Activated T-cell treated with anti-CD3 and anti-CD28 coated beads, Interleukin-2, amount 50 U/mL, for 72 hours (primary cell): ENCODE results near the gene TNIP1. TPM values are rescaled to one million over a fixed set of nuclear protein-coding genes. Genes with fewer than 3 reads are reported as not detected.
A peak's percentile ranks its signal among the peaks of the same experiment; 100 is the strongest.

Experiments used
- ATAC-seq, 2 donors: fragments of 150-1000 bp; cut with Tn5 transposase; replicated peaks in 1 of 2; 2 replicates each; pipeline ENCODE4 v1.10.0; 2021; ENCODE audit warnings: moderate library complexity in 2 of 2, mild to moderate bottlenecking in 1 of 2
- DNase-seq, 2 donors: peaks; one replicate each; pipeline ENCODE4 v3.0.0; 2021 to 2022; ENCODE audit warnings: mixed read lengths in 1 of 2
- H3K27ac Mint-ChIP-seq: one replicate; pipeline ENCODE4 v1.8.0; 2022; ENCODE audit warnings: mild to moderate bottlenecking, moderate library complexity, mixed read lengths
- H3K27me3 Mint-ChIP-seq: one replicate; pipeline ENCODE4 v1.8.0; 2022; ENCODE audit warnings: low read depth, mixed read lengths
- H3K36me3 Mint-ChIP-seq, 2 donors: one replicate each; pipeline ENCODE4 v1.8.0; 2022; ENCODE audit warnings: mixed read lengths in 2 of 2, mild to moderate bottlenecking in 1 of 2; ENCODE audit not compliant: insufficient read depth in 2 of 2
- H3K4me1 Mint-ChIP-seq: one replicate; pipeline ENCODE4 v1.8.0; 2022; ENCODE audit warnings: low read depth, mixed read lengths
- H3K4me3 Mint-ChIP-seq, 2 donors: one replicate each; pipeline ENCODE4 v1.8.0; 2022; ENCODE audit warnings: mild to moderate bottlenecking in 2 of 2, mixed read lengths in 2 of 2, moderate library complexity in 2 of 2
- H3K9me3 Mint-ChIP-seq, 2 donors: one replicate each; pipeline ENCODE4 v1.8.0; 2022; ENCODE audit warnings: mixed read lengths in 2 of 2
- total RNA-seq, 2 donors: library from RNA; stranded (reverse); gene quantifications; one replicate each; pipeline ENCODE4 v1.2.3, GENCODE V29; 2022

Gene TNIP1
- total RNA-seq, 2 donors from 2014 or later, result 358 to 420 TPM

DNA sequence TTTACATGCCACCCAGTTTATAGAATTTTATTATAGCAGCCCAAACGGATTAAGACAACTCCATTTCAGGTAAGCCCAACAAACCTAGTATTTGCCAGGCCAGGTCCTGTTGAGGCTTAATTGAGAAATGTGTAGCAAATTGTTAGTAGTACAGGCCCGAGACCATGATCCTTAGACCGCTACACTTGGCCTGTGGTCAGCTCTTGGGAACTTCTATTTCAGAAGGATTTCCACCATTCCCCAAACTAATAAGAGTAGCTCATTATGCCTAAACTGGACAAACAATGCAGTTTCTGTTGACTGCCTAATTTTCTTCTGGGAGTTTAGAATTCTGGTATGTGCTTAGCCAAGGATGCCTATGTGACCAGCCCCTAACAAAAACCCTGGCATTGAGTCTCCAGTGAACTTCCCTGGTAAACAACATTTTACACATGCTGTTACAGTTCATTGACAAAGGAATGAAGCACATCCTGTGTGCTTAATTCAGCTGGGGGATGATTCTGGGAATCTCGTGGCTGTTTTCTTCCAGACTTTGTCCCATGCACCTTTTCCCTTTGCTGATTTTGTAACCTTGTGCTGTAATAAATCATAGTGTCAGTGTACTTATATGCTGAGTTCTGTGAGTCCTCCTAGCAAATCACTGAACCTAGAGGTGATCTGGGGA, 66.0 kb downstream of the TNIP1 start:
- Mint-ChIP-seq H3K4me3 (no peak overlapping the region), H3K9me3 (no peaks in the 10 kb centered on the region), H3K36me3 (no peaks in the 10 kb centered on the region), H3K27me3 (no peaks in the 10 kb centered on the region), H3K27ac (no peak overlapping the region), H3K4me1 (no peaks in the 10 kb centered on the region)
- ATAC-seq (no peak), DNase-seq (no peak)

DNA sequence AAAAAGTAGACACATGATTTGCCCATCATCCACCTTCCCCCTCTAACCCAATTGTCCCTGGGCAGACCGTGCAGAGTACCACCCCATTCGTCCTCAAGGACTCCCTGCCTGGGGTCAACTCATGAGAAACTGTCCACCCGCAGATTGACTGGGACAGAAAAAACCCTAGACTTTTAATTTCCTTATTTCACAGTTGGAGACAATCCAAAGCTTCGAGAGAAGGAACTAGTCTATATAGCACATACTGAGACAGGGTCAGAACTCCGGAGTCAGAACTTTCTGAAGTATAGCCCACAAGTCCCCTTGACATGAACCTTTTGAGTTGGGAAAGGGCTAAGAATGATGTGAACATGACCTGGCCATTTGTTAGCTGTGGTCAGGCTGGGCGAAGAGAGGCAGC, 68.0 kb downstream of the TNIP1 start:
- H3K27me3 Mint-ChIP-seq, result no peaks in the 10 kb centered on the region
- no peak overlapping the region for H3K27ac Mint-ChIP-seq
- DNase-seq, result no peak
- no peak overlapping the region for H3K4me3 Mint-ChIP-seq
- no peaks in the 10 kb centered on the region for H3K36me3 Mint-ChIP-seq
- no peaks in the 10 kb centered on the region for H3K4me1 Mint-ChIP-seq
- ATAC-seq, result no peak
- no peaks in the 10 kb centered on the region for H3K9me3 Mint-ChIP-seq

DNA sequence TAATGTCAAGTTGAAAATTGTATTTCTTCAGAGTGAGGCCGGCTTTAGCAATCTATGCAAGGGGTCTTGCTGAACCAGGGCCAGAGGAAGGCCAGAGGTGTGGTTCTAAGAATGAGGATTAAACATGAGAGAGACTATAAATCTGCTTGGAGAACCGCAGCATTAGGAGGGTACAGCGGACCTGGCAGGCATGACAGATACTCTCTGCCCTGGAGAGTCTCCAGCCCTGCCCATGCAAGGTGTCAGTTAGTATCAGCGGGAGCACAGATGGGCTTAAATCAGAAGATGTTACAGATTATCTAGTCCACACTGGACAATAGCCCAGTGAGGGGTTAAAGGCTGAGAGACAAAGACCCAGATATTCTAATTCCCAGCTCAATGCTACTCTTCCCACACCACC, 71.9 kb downstream of the TNIP1 start:
- ATAC-seq, result no peak
- no peaks in the 10 kb centered on the region for H3K4me1 Mint-ChIP-seq
- H3K27ac Mint-ChIP-seq, result no peak overlapping the region
- H3K9me3 Mint-ChIP-seq, result no peaks in the 10 kb centered on the region
- no peak for DNase-seq
- no peaks in the 10 kb centered on the region for H3K36me3 Mint-ChIP-seq
- peaks cover 8% of the 10 kb centered on the region for H3K27me3 Mint-ChIP-seq
- no peak overlapping the region for H3K4me3 Mint-ChIP-seq

DNA sequence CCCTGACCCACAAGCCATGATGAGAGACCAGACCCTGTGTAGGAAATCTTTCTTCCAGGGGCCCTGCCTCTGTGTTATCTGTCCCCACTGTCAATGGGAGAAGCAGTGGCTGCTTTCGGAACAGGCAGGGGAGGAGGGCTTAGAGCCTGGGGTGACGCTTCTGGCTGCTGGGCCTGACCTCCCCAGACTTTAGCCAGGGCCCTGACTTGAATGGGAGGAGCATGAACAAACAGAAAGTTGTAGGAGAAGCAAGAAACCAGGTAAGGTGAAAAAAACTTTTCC, 72.7 kb downstream of the TNIP1 start:
- Mint-ChIP-seq H3K4me1 (no peaks in the 10 kb centered on the region), H3K9me3 (no peaks in the 10 kb centered on the region), H3K4me3 (no peak overlapping the region), H3K27me3 (peaks cover 8% of the 10 kb centered on the region), H3K27ac (no peak overlapping the region), H3K36me3 (no peaks in the 10 kb centered on the region)
- no peak for ATAC-seq
- DNase-seq, result no peak

DNA sequence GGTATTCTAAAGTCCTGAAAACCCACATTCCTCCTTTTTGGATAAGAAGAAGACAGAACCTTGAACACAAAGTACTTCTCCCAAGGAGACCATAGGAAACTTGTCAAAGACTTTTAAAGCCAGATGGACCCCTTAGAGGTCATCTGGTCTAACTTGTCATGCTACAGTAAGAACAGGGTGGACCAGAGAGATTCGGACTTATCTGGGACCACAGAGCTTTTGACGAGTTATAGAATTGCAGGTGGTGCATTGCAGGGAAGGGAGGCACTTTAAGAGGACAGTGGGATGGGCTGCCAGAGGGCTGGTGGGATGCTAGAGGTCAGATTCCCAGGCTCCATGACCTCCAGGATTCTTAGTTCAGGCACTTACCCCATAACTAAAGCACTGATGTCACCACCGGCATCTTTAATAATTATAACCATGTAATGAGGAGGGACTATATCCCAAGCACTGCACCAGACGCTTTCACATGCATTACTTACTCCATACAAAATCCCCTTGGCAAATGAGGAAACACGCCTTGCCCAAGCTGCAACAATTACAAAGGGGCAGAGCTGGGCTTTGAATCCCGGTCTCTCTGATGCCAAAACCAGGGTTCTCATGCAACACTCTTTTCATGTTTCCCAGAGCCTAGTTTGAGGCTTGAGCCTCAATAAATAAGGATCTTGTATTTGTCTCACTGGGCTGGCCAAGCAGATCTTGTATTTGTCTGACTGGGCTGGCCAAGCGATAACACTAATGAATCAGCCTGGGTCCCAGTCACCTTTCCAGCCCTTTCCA, 73.2 kb downstream of the TNIP1 start:
- DNase-seq (no peak), ATAC-seq (no peak)
- Mint-ChIP-seq H3K27me3 (peaks cover 8% of the 10 kb centered on the region), H3K27ac (no peak overlapping the region), H3K4me1 (no peaks in the 10 kb centered on the region), H3K36me3 (no peaks in the 10 kb centered on the region), H3K4me3 (no peak overlapping the region), H3K9me3 (no peaks in the 10 kb centered on the region)

DNA sequence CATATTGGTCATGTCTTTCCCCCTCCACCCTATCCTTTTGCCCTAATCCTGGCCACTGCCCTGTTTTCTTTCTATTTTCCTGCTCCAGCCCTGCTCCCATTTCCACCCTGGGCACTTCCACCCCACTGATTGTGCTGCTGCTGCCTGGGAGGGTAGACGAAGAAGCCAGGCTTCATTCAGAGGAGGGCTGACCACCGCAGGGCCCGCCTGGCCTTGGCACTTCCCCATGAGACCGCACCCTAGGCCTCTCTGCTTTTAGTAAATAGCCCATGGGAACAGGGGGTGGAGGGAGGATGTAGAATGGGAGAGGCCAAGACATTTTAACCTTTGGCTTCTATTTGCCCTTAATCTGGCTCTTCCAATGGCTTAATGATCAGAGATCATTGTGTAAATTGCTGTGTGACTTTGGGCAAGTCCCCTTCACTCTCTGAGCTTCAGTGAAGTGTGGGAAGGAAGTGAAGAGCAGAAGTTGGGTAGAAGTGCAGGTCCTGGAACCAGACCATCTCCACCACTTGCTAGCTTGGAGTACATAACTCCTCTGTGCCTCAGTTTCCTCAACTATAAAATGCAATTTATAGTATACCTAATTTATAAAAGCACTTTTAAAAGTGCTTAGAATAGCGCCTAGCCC, 74.0 kb downstream of the TNIP1 start:
- Mint-ChIP-seq H3K36me3 (no peaks in the 10 kb centered on the region), H3K27me3 (peaks cover 8% of the 10 kb centered on the region), H3K4me3 (no peak overlapping the region), H3K4me1 (no peaks in the 10 kb centered on the region), H3K9me3 (no peaks in the 10 kb centered on the region), H3K27ac (no peak overlapping the region)
- ATAC-seq (no peak), DNase-seq (no peak)

DNA sequence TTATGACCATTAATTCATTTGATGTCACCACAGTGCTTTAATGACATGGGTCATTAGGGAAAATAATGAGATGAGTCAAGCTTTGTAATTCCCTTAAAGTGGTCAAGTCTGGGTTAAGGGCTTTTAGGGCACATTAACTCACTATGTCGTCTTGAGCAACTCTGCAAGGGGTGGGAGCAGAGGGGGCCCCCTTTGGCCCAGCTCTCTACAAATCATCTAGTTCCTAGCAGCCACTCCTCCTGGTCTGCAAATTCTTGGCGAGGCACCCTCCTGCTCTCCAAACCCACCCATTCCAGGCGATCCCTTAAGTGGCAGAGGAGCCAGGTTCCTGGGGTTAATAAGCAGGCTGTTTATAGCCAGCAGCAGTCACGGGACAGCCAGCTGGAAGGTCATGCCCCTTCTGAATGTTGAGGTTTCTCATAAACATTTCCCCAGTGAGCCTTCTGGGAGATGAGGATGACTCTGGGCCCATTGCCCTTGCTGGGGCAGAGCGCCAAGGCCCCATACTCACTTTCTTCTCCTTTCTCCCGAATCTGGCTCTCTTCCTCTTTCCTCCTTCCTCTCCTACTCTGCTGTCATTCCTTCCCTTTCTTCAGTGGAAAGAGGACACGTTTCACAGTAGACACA, 74.8 kb downstream of the TNIP1 start:
- H3K9me3 Mint-ChIP-seq, result no peaks in the 10 kb centered on the region
- H3K4me3 Mint-ChIP-seq, result no peak overlapping the region
- H3K4me1 Mint-ChIP-seq, result no peaks in the 10 kb centered on the region
- peaks cover 8% of the 10 kb centered on the region for H3K27me3 Mint-ChIP-seq
- no peaks in the 10 kb centered on the region for H3K36me3 Mint-ChIP-seq
- DNase-seq (no peak), ATAC-seq (no peak)
- H3K27ac Mint-ChIP-seq, result no peak overlapping the region

DNA sequence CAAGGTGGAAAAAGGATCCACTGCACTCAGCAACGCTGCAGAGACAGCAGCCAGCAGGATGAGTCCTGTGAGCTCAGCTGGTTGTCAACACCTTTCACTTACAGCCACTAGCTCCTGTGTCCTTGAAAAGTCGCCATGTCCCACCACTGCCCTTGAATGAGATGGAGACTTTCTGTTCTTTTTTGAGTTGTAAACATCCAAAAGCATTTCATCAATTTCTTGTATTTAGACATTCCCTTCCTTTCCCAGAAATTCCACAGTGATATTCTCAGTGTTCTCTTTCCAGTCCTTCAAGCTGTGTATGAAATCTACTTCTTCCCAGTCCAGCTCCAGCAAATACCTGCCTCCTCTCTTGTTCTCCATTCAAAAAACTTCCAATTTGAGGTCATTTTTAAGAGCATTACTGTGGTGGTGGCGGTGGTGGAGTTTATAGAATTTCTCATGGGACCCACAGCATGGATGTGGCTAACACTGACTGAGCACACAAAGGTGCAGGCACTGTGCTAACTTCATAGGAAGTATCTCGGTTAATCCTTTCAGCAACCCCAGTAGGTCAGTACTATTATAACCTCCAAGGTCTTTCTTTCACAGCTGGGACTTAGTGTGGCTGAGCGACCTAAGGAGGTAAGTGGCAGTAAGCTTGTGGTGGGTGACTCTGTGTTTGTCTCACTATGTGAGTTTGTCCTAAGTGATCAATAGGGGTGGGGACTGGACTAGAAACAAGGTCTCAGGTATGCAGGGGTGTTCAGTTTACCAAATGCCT, 75.5 kb downstream of the TNIP1 start:
- Mint-ChIP-seq H3K36me3 (no peaks in the 10 kb centered on the region), H3K9me3 (no peaks in the 10 kb centered on the region), H3K4me1 (no peaks in the 10 kb centered on the region), H3K27me3 (peaks cover 11% of the 10 kb centered on the region), H3K27ac (no peak overlapping the region), H3K4me3 (no peak overlapping the region)
- DNase-seq, result no peak
- no peak for ATAC-seq

DNA sequence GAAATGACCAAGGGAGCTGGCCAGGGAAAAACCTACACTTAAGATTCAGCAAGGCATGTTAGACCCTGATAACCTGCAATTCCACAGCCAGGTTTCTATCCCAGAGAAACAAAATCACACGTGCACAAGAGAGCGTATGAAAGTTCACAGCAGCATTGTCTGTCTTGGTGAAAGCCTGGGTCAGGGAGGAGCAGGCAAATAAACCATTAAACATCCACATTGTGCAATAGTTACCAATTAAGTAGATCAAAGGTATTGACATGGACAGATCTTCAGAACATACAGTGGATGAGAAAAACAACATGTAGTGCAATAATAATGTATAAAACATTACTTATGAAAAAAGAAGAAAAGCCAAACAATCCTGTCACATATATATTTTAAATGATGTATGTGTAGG, 76.3 kb downstream of the TNIP1 start:
- H3K4me3 Mint-ChIP-seq, result no peak overlapping the region
- ATAC-seq (no peak), DNase-seq (no peak)
- no peak overlapping the region for H3K27ac Mint-ChIP-seq
- no peaks in the 10 kb centered on the region for H3K9me3 Mint-ChIP-seq
- H3K4me1 Mint-ChIP-seq, result no peaks in the 10 kb centered on the region
- H3K36me3 Mint-ChIP-seq, result no peaks in the 10 kb centered on the region
- H3K27me3 Mint-ChIP-seq, result peaks cover 14% of the 10 kb centered on the region

DNA sequence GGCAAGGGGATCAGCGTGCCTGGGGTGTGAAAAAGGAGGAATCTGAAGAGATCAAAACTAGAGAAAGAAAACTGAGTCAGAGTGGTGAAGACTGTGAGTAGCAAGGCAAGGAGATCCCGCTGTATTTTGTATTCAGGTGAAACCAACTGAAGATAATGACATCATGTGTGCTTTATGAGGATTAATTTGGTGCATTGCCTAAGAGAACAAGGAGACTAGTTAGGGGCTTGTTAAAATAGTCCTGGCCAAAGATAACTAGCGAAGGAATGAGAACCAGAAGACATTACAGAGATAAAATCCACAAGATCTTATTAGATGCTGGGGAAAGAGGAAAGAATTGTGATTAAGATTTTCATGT, 77.4 kb downstream of the TNIP1 start:
- peak overlapping the region; percentile 25 for H3K27ac Mint-ChIP-seq
- ATAC-seq, result no peak
- H3K4me1 Mint-ChIP-seq, result no peaks in the 10 kb centered on the region
- H3K4me3 Mint-ChIP-seq, result no peak overlapping the region
- H3K36me3 Mint-ChIP-seq, result no peaks in the 10 kb centered on the region
- H3K27me3 Mint-ChIP-seq, result peaks cover 14% of the 10 kb centered on the region
- no peaks in the 10 kb centered on the region for H3K9me3 Mint-ChIP-seq
- DNase-seq, result no peak

DNA sequence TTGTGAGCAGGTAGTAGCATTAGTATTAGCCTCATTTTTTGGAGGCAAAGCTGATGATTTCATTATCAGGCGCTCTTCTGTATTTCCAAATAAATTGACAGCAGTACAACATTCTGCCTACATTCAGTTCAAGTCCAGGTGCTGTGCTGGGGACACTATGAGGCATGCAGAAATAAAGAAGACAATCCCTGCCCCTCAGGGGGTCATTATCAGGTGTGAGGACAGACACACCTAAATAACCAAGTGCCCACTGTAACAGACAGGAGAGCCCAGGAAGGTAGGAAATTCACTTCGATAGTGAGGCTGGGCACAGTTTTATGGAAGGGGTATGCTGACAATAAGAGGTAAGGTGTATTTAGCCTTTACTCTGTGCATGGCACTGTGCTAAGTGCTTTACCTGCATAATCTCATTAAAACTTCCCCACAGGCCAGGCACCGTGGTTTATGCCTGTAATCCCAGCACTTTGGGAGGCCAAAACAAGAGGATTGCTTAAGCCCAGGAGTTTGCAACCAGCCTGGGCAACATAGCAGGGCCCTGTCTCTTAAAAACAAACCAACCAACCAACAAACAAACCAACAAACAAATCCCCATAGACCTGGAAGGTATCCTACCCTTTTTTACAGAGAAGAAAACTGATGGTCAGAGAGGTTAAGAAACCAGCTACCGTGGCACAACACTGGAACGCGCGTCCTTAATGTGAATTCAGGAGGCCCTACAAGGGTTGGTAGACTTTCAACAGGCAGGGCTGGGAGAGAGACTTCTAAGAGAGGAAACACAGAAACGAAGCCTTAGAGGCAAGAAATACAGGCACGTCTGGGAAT, 77.9 kb downstream of the TNIP1 start:
- H3K9me3 Mint-ChIP-seq, result no peaks in the 10 kb centered on the region
- no peaks in the 10 kb centered on the region for H3K4me1 Mint-ChIP-seq
- no peak for ATAC-seq
- no peaks in the 10 kb centered on the region for H3K36me3 Mint-ChIP-seq
- no peak overlapping the region for H3K27ac Mint-ChIP-seq
- H3K4me3 Mint-ChIP-seq, result no peak overlapping the region
- H3K27me3 Mint-ChIP-seq, result peaks cover 14% of the 10 kb centered on the region
- no peak for DNase-seq

DNA sequence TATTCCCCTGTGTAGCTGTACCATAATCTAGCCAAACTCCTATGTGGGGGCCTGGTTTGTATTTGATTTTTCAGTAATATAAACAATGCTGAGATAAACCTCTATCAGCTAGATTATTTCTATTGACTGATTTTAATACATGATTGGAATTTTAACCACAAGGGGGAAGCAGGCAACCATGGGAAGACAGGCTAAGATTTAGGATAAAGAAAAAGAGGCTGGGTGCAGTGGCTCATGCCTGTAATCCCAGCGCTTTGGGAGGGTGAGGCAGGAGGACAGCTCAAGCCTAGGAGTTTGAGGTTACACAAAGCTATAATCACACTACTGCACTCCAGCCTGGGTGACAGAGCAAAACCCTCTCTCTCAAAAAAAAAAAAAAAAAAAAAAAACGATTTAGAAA, 78.6 kb downstream of the TNIP1 start:
- H3K9me3 Mint-ChIP-seq, result no peaks in the 10 kb centered on the region
- DNase-seq (no peak), ATAC-seq (no peak)
- no peaks in the 10 kb centered on the region for H3K36me3 Mint-ChIP-seq
- H3K4me1 Mint-ChIP-seq, result no peaks in the 10 kb centered on the region
- H3K27ac Mint-ChIP-seq, result no peak overlapping the region
- H3K27me3 Mint-ChIP-seq, result peaks cover 14% of the 10 kb centered on the region
- H3K4me3 Mint-ChIP-seq, result no peak overlapping the region
